ENCODE results near the gene PSMC4. TPM values are rescaled to one million over a fixed set of nuclear protein-coding genes. Genes with fewer than 3 reads are reported as not detected.

PSMC4 gene
- 154 TPM for polyA plus RNA-seq (2012; ENCODE audit: insufficient read depth, insufficient read length)

GRCh38 chr19:39970675-39971379, at the start of gene PSMC4:
Gene PSMC4, plus strand, starts transcription at chr19:39971165. Its CDS starts 38 bp downstream, at chr19:39971203.
- DNase-seq (ENCODE audit: low read depth, low spot score): peak; percentile 99

DNA sequence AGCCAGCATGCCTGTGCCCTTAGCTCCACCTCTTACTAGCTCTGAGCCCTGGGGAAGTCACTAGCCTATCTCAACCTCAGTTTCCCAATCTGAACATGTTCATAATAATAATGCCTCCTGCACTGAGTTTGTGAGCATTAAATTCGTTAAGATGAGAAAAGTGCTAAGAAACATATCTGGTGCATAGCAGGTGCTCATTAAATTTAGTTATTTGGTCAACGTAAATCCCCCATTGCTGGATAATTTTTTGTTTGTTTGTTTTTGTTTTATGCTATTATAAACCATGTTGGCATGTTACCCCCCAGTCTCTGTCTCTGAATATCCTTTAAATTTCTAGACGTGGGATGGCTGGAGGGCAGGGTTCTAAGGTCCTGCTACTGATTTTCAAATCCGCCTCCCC, 47.1 kb upstream of the PSMC4 start:
- no peak for DNase-seq (ENCODE audit: low read depth, low spot score)
- no peak overlapping the region for H3K4me3 ChIP-seq (ENCODE audit: low read length)

More at GRCh38 chr19:39970675-39971379, at the start of gene PSMC4:
- peak within 1 kb of the TSS; percentile 75 for H3K4me3 ChIP-seq (ENCODE audit: low read length)

GRCh38 chr19:39924389-39924788, 46.6 kb upstream of the PSMC4 start:
- DNase-seq (ENCODE audit: low read depth, low spot score): no peak
- no peak overlapping the region for H3K4me3 ChIP-seq (ENCODE audit: low read length)

DNA sequence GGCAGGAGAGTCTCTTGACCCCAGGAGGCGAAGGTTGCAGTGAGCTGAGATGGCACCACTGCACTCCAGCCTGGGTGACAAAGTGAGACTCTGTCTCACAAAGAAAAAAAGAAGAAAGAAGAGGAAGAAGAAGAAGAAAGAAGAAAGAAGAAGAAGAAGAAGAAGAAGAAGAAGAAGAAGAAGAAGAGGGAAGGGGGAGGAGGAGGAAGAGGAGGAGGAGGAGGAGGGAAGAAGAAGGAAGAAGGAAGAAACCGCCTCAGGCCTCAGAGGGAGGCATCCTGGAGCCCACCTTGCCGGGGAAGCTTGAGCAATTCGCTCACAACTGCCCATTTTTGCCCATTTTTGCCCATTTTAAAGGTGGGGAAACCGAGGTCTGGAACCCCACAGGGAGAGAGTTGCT, 46.0 kb upstream of the PSMC4 start:
- no peak for DNase-seq (ENCODE audit: low read depth, low spot score)
- H3K4me3 ChIP-seq (ENCODE audit: low read length): no peak overlapping the region

GRCh38 chr19:39926170-39926760, 44.7 kb upstream of the PSMC4 start:
- H3K4me3 ChIP-seq (ENCODE audit: low read length): no peak overlapping the region

GRCh38 chr19:39927076-39927475, 43.9 kb upstream of the PSMC4 start:
- no peak overlapping the region for H3K4me3 ChIP-seq (ENCODE audit: low read length)
- DNase-seq (ENCODE audit: low read depth, low spot score): no peak

More at GRCh38 chr19:39926170-39926760, 44.7 kb upstream of the PSMC4 start:
- no peak for DNase-seq (ENCODE audit: low read depth, low spot score)

DNA sequence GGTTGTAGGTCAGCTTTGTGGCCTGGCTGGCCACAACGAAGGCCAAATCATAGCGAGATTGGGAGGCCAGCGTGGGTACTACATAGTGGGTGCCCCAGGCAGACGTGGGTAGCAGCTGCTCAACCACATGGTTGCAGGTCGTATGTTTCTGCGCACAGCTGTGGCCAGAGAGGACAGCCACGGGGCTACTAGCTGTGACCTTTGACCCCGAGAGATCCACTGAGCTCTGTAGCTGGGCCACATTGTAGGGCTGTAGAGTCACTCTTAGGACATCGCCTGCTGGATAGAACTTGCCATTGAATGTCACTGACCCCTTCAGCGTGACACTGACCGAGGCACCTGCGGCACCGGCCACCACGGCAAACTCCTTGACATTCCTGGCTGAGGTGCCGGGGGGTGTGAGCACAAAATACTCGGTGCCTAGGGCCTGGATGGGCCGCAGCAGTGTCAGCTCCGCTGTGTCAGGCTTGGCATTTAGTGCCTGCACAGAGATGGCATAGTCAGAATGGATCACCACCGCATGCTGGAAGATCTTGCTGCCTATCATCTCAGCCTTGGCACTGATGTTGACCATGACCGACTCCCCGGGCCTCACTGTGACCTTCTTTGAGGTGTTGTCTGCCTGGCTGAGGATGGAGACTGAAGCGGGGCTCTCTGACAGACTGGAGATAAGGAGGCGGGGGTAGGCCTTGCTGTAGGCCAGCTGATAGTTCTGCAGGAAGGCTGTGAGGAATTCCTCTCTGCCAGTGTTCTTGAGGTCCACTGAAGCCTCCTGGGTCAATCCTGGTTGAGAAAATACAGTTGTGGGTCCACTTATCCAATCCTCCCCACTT, 43.2 kb upstream of the PSMC4 start:
- no peak for DNase-seq (ENCODE audit: low read depth, low spot score)
- H3K4me3 ChIP-seq (ENCODE audit: low read length): no peak overlapping the region

DNA sequence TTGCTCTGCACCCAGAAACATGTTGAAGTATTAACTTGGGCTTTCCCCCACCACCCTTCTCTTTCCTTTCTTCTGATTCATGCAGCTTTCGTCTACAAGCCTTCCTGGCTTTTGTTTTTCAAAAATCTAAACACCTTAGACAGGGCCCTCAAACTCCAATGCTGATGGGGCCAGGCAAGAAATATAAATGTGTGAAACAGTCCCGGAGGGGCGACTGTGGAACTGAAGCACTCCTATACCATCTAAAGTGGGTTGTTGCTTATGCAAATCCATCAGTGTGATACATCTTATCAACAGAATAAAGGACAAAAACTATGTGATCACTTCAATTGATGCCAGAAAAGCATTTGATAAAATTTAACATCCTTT, 42.6 kb upstream of the PSMC4 start:
- DNase-seq (ENCODE audit: low read depth, low spot score): no peak
- H3K4me3 ChIP-seq (ENCODE audit: low read length): no peak overlapping the region

GRCh38 chr19:39929750-39930149, 41.2 kb upstream of the PSMC4 start:
- no peak for DNase-seq (ENCODE audit: low read depth, low spot score)
- no peak overlapping the region for H3K4me3 ChIP-seq (ENCODE audit: low read length)

- no peak for DNase-seq (ENCODE audit: low read depth, low spot score)
- H3K4me3 ChIP-seq (ENCODE audit: low read length): no peak within 1 kb of the TSS
These were observed 36.2 kb upstream of the PSMC4 start, which contains the start of gene FCGBP for GRCh38 chr19:39934584-39935363. Gene FCGBP, minus strand, starts transcription at chr19:39934634.

DNA sequence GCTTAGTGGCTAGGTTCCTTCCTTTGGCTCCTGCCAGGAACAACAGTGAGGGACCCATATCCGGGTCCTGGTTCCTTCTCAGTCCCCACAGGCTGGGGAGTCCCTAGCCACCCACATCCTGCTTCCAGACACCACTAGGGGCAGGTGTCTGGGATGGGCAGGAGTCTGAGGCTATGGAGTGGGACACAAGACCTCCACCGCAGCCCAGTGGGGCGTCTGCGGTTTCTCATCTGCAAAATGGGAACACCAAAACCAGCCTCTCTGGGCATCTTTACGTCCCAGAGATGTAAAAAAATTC, 35.7 kb upstream of the PSMC4 start:
- no peak for DNase-seq (ENCODE audit: low read depth, low spot score)
- no peak overlapping the region for H3K4me3 ChIP-seq (ENCODE audit: low read length)

DNA sequence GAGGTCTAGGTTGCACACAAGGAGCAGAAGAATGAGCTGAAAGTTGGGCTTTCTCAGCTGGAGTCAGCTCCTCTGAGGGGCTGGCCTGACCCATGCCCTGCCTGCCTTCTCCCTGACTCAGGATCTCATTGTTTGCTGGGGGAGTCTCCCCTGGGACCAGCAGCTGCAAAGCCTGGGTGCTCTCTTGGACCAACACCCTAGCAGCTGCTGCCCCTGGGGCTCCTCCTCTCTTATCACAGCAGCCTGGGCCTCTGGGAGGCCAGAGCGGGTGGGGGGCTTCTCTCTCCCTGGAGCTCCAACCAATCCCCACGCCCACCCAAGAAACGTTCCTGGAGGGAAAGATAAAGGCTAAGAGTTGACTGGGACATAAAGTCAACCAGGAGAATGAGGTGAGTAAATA, 34.9 kb upstream of the PSMC4 start:
- DNase-seq (ENCODE audit: low read depth, low spot score): no peak
- H3K4me3 ChIP-seq (ENCODE audit: low read length): no peak overlapping the region

GRCh38 chr19:39936622-39937021, 34.3 kb upstream of the PSMC4 start:
- DNase-seq (ENCODE audit: low read depth, low spot score): no peak
- H3K4me3 ChIP-seq (ENCODE audit: low read length): no peak overlapping the region

GRCh38 chr19:39937094-39937720, 33.8 kb upstream of the PSMC4 start:
- DNase-seq (ENCODE audit: low read depth, low spot score): no peak
- no peak overlapping the region for H3K4me3 ChIP-seq (ENCODE audit: low read length)

DNA sequence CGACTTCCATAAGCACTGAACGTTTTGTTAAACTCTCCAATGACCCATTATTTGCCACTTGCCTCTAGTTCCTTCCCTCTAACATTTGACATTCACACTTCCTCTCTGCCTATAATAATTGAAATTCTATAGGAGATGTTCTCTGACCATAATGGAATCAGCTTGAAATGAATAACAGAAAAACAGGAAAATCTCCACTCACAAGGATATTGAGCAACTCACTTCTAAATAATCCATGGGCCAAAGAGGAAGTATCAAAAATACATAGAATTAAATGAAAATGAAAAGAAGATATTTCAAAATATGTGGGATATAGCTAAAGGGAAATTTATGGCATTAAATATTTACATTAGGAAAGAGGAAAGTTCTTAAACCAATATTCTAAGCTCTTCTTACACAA, 33.2 kb upstream of the PSMC4 start:
- DNase-seq (ENCODE audit: low read depth, low spot score): no peak
- H3K4me3 ChIP-seq (ENCODE audit: low read length): no peak overlapping the region

DNA sequence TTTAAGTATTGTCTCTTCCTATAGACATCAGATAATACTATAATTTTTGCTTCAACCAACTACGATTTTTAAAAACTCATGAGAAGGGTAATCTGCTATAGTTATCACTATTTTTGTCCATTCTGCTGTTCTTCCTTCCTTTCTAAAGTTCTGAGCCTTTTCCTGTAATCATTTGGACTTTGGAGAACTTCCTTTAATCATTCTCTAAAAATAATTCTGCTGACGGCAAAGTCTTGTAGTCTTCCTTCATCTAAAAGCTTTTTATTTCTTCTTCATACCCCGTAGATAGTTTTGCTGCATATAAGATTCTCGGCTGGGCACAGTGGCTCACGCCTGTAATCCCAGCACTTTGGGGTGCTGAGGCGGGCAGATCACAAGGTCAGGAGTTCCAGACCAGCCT, 31.4 kb upstream of the PSMC4 start:
- no peak for DNase-seq (ENCODE audit: low read depth, low spot score)
- no peak overlapping the region for H3K4me3 ChIP-seq (ENCODE audit: low read length)

GRCh38 chr19:39940221-39940833, 30.6 kb upstream of the PSMC4 start:
- DNase-seq (ENCODE audit: low read depth, low spot score): no peak
- no peak overlapping the region for H3K4me3 ChIP-seq (ENCODE audit: low read length)

DNA sequence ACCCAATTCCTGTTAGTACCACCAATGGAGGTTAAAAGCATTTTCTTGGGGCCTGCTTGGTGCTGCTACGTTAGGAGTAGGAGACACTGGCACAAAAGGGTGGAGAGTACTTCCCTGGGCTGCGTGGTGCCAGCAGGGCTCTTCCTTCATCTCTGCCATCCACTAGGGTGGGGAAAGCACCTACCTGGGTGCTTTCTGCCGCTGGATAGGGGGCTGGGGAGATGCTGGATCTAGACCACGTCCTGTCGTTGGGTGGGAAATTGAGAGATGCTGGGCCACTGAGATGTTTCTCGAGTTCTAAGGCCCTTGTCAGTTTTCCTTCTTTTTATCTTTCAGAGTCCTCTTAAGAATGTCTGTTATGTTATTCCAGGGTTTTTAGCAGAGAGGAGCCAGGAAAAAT, 29.8 kb upstream of the PSMC4 start:
- peak; percentile 63 for DNase-seq (ENCODE audit: low read depth, low spot score)

More for the DNA sequence above, 29.8 kb upstream of the PSMC4 start:
- H3K4me3 ChIP-seq (ENCODE audit: low read length): peak overlapping the region; percentile 44
